ELF-1 (cell line): ENCODE measurements around the gene BMERB1.
"Not testable (repeated sequence)": the region's sequence is repeated elsewhere in the genome, so short reads cannot be mapped to it uniquely, and the experiment has no call there.

ENCODE experiments used
- DNase-seq: peaks from one replicate; pipeline ENCODE4 v3.0.0-alpha.2; 2016; ENCODE audit warnings: low read depth, low spot score

BMERB1 gene

DNA sequence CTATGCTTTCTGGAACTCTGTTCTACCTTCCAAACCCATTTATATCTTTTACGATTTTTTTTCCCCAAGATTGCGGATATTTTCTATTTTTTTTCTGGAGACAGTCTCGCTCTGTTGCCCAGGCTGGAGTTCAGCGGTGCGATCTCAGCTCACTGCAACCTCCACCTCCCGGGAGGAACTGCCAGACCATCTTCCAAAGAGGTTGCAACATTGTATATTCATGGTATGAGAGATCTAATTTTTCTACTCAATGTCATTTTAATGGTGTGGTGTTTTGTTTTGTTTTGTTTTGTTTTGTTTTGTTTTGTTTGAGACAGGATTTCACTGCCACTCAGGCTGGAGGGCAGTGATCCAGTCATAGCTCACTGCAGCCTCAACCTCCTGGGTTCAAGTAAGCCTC is 8.5 kb upstream of the BMERB1 start:
- no peak for DNase-seq

- DNase-seq = no peak
Observed at GRCh38 chr16:15426796-15427195, 7.6 kb upstream of the BMERB1 start.

DNA sequence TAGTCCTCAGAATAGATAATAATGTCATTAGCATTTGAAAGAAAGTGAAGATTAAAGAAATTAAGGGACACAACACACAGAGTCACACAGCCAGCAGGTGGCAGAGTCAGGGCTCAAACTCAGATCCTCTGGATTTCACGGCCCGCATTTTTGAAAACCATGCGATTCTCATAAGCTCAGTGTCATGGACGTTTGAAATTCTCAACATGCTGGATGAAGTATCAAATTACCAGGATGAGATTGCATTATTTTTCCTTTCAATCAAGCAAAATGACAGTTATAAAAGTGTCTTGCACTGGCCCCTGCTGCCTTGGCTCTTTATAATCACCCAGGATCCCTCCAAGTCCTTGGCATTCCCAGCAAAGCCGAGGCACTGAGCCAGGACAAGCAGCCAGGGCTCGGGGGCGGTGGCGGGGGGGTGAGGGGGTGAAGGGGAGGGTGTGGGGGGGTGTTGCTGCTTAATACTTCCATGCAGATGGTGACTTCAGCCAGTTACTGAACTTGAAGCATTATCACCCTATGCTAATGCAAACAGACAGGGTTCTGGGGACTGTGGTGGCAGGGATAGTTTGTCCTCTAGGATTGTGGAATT is 6.6 kb upstream of the BMERB1 start:
- no peak for DNase-seq

GRCh38 chr16:15430884-15431283 is 3.5 kb upstream of the BMERB1 start:
- DNase-seq = not testable (repeated sequence)

GRCh38 chr16:15434079-15434424 is 336 bp upstream of the BMERB1 start:
- DNase-seq = no peak

GRCh38 chr16:15435216-15435864 is 952 bp downstream of the BMERB1 start:
- peak; percentile 9 for DNase-seq

DNA sequence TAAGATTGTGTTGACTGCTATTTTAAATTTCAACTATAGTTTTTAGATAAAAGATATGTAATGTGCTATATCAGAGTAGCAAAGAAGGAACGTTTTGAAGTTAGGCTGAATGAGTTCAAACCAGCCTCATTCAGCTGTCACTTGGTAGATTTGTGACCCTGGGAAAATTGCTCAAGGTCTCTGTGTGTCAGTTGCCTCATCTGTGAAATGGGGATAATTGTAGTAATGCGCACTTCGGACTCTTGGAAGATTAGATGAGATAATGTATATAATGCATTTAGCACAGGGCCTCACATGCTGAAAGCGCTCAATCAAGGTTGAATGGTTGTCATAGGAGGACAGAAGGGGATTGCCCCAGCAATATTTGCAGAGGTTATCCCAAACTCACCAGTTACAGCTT is 4.7 kb downstream of the BMERB1 start:
- no peak for DNase-seq

DNA sequence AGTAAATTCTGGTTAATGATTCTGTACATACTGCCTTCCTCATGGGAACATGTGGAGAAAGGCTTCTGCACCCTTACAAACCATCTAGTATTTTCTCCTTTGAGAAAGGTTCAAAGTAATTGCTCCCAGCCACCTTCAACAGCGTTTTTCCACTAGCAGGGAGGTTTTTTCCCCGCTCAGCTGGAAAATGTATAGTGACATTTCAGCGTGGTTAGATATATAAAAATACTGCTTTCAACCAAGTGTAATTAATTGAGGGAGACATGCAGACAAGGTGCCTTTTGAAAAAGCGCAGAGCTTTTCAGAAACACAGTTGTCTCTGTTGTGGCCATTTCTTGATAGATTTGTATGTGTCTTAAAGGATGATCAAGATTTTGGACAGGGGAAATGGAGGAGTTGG is 5.1 kb downstream of the BMERB1 start:
- no peak for DNase-seq

DNA sequence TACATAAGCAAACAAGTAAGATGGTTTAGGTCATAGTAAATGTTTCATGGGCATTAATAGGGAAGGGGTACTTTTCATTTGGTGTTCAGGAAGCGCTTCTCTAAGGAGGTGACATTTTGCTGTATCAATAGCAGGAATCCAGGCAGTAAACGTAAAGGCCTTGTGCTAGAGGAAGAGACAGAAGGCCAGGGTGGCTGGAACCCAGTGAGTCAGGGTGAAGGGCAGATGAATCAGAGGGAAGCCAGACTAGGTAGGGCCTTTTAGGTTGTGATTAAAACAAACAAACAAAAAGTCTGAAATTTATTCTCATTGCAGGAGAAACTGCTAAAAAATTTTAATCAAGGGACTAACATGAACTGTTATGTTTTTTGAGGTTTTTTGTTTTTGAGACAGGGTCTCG is 6.5 kb downstream of the BMERB1 start:
- DNase-seq = no peak

DNA sequence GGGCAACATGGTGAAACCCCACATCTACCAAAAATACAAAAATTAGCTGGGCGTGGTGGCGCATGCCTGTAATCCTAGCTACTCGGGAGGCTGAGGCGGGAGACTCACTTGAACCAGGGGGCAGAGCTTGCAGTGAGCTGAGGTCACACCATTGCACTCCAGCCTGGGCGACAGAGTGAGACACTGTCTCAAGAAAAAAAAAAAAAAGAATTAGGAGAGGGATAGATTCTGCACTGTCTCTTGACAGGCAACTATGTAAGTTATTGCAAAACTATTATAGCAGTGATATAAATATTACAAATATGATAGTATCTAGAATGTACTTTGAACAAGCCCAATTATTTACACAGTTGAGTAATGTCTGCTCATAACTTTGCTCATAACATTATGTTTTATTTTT is 7.8 kb downstream of the BMERB1 start:
- DNase-seq = not testable (repeated sequence)

GRCh38 chr16:15443753-15444152 is 9.4 kb downstream of the BMERB1 start:
- DNase-seq = peak; percentile 3

GRCh38 chr16:15444264-15444663 is 9.9 kb downstream of the BMERB1 start:
- DNase-seq = no peak

DNA sequence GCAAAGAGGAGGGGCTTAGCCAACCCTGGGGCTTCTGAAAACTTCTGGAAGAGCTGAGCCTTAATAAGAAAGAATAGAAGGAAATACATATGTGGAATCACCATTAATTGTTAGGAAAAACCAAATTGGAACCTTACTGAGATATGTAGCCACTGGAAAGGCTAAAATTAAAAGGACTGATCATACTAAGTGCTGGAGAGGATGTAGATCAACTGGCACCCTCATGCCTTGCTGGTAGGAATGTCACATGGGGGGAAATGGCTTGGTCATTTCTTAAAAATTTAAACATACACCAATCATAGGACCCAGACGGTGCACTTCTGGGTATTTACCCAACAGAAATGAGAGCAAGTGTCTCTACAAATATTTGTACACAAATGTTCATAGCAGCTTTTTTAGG is 11.1 kb downstream of the BMERB1 start:
- DNase-seq = no peak

DNA sequence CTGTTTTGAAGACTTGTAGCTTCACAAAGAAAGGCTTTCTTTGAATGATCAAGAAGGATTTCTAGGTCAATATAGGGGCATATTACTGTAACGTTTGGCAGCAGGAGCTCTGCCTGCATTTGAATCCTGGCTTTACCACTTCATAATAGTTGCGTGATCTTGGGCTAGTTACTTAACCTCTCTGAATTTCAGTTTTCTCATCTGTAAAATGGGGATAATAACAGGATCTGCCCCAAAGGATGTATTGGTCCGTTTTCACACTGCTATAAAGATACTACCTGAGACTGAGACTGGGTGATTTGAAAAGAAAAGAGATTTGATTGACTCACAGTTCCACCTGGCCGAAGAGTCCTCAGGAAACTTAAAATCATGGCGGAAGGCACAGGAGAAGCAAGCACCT is 12.5 kb downstream of the BMERB1 start:
- no peak for DNase-seq

GRCh38 chr16:15450624-15451023 is 16.2 kb downstream of the BMERB1 start:
- DNase-seq = no peak

GRCh38 chr16:15451098-15451731 is 16.8 kb downstream of the BMERB1 start:
- no peak for DNase-seq

GRCh38 chr16:15452246-15452855 is 18.0 kb downstream of the BMERB1 start:
- no peak for DNase-seq

DNA sequence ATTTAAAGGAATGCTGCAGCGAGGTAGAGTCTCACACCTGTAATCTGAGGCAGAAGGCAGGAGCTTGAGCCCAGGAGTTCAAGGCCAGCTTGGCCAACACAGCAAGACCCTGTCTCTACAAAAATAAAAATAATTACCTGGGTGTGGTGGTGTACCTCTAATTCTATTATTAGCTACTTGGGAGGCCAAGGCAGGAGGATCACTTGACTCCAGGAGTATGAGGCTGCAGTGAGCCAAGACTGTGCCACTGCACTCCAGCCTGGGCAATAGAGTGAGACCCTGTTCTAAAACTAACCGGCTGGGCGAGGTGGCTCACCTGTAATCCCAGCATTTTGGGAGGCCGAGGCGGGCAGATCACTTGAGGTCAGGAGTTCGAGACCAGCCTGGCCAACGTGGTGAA is 18.9 kb downstream of the BMERB1 start:
- DNase-seq = not testable (repeated sequence)

GRCh38 chr16:15454933-15455332 is 20.5 kb downstream of the BMERB1 start:
- DNase-seq = not testable (repeated sequence)

DNA sequence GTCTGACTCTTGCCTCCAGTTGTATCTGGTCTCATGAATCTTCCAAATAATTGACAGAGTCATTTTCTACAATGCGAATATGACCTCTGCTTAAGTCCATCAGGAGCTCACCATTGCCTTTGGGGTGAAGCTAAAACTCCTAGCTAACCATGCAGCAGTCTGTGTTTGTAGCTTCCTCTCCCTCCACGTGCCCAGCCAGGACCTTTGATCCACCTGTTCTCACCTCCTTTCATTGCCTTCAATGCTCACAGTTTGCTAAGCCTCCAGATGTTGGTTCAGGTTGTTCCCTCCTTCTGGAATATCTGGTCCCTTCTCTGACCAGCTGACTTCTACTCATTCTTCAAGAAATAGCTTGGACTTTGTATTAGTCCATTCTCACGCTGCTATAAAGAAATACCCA is 23.0 kb downstream of the BMERB1 start:
- no peak for DNase-seq

DNA sequence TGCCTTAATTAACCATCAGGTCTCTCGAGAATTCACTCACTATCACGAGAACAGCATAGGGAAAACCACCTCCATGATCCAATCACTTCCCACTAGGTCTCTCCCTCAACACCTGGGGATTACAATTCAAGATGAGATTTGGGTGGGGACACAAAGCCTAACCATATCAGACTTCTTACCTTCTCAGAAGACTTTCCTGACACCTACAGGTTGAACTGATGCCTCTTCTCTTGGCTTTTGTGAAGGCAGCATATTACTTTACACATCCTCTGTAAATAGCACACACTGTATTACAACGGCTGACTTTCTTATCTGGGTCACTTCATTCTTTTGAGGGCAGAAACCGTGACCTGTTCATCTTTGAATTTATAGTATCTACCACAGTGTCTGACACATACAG is 23.6 kb downstream of the BMERB1 start:
- no peak for DNase-seq

- DNase-seq = no peak
Observed at GRCh38 chr16:15459791-15460190, 25.4 kb downstream of the BMERB1 start.

- no peak for DNase-seq
Observed at GRCh38 chr16:15460601-15461000, 26.2 kb downstream of the BMERB1 start.
